Iris pigment epithelial cell (primary cell): ENCODE results near the gene U2AF1L4.
A peak's percentile ranks its signal among the peaks of the same experiment; 100 is the strongest.

Experiments
- DNase-seq: peaks from one replicate; pipeline ENCODE4 v3.0.0-alpha.2; 2011; ENCODE audit warnings: low read depth

Gene U2AF1L4

GRCh38 chr19:35712567-35713505, 32.4 kb downstream of the U2AF1L4 start:
- DNase-seq: no peak

- no peak for DNase-seq
Observed at GRCh38 chr19:35710784-35711723, 34.2 kb downstream of the U2AF1L4 start.

DNA sequence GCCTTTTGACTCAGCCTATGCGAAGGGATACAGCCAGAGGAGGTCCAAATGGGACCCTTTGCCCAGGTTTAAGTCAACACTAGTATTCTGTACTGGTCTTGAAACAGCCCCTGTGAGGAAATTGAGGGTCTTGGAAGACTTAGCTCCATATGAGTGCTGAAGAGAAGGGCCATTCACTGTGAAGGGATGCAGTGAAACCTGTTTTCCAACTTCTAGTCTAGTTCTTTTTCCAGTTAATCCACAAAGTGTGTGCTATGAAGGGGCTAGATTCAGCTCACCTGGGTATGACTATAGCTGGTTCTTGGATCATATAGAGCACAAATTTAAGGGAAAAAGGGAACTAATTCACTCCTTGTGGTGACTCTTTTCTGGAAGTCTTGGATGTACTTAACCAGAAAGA, 36.8 kb downstream of the U2AF1L4 start:
- DNase-seq: no peak

DNA sequence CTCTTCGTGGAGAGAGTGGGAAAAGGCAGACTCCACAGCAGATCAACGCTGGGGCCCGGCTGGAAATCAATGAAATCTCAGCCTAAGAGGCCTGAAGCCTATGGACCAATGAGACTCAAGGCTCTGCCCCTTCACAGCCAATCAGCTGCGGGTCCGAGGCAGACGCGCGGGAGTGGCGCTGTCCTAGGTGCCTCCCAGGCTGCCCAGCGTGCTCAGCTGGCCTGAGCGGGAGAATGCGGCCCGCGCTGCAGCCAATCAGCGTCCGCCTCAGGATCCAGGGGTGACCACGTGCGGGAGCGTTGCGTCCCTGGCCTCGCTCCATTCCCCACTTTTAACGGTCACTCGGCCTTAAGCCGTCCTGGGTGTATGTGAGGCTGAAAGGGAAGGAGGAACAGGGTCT, 41.0 kb downstream of the U2AF1L4 start, which contains the start of gene ZBTB32:
TSS of gene ZBTB32 (plus strand) at position 341 of the 400 bp plus-strand sequence. CDS start 10,069 bp downstream, outside the sequence.
- DNase-seq: peak; percentile 75

DNA sequence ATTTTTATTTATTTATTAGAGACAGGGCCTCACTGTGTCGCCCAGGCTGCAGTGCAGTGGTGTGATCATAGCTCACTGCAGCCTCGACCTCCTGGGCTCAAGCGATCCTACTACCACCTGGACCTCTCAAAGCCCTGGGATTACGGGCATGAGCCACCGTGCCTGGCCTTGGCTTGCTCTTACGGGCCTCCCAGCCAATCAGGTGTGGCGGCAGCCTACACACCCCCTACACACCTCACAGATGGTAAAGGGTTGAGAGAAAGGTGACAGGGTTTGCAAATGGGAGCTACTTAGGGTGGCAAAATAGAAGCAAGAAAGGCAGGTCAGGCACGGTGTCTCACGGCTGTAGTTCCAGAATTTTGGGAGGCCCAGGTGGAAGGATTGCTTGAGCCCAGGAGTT, 41.9 kb downstream of the U2AF1L4 start:
- no peak for DNase-seq

GRCh38 chr19:35702223-35703012, 42.8 kb downstream of the U2AF1L4 start:
- DNase-seq: peak; percentile 99

- DNase-seq: no peak
Observed at GRCh38 chr19:35696835-35697234, 48.4 kb downstream of the U2AF1L4 start.

GRCh38 chr19:35695895-35696422, 49.3 kb downstream of the U2AF1L4 start:
- DNase-seq: no peak

DNA sequence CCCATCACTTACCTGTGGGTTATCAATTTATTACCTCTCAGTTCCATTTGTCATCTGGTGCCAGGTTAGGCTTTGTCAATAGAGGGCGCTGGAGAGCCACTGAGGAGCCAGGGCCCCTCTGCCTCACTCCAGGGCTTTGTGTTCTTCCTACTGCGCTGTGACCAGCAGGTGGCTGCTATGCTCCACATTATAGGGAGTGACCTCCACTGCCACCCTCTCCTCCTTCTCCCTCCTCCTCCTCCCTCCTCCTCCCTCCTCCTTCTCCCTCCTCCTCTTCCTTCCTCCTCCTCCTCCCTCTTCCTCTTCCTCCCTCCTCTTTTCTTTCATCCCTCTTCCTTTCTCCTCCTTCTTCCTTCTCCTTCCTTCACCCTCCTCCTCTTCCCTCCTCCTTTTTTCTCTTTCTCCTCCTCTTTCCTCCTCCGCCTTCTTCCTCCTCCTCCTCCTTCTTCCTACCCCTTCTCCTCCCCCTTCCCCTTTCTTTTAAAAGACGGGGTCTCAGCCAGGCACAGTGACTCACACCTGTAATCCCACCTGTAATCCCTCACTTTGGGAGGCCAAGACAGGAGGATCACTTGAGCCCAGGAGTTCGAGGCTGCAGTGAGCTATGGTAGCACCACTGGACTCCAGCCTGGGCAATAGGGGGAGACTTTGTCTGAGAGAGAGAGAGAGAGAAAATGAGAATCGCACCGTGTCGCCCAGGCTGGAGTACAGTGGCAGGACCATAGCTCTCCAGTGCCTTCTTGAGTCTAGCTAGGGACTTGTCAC, 51.2 kb downstream of the U2AF1L4 start:
- DNase-seq: peak; percentile 69

DNA sequence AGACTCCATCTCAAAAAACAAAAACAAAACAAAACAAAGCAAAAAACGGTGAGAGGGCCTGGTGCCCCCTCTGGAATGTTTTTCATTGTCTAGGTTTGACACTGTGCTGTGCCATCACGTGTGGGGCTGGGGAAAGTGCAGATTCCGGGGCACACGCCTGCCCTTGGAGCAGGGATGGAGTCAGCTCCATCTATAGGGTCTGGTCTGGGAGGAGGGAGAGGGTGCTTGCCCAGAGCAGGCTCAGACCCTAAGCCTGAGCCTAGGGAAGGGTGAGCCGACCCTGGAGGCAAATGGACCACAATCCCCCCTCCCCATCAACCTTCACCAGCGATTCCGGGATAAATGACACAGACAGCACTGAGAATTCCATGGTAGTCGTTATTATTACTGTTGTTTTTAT, 51.8 kb downstream of the U2AF1L4 start:
- DNase-seq: no peak
